Measurements from ENCODE around the gene TEX22.

Gene TEX22

DNA sequence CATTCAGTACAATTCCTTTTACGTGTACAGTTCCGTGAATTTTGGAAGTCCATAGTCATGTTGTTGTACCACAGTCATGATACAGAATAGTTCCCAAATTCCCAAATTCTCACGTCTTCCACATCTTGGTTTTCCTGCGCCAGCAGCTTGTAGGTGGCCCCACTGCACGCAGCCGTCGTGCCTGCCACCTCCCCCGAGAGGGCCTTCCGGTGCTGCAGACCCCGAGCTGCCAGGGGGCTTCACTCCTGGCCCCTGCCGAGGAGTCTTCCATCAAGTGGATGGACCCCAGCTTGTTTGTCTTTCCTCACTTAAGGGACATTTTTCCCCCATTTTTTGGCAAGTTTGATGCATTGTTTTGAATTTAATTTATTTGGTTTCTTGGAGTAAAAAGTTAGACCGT, 38.1 kb downstream of the TEX22 start:
- H2AFZ ChIP-seq (ENCODE audit: low read length), result no peak overlapping the region
- H3K9me2 ChIP-seq (replicated peaks; ENCODE audit: low read depth, low read length), result no peaks in the 10 kb centered on the region
- H3F3A ChIP-seq (ENCODE audit: low read depth), result no peaks in the 10 kb centered on the region
- H3K4me1 ChIP-seq (ENCODE audit: insufficient read depth, low read length, poor library complexity, severe bottlenecking), result no peaks in the 10 kb centered on the region
- no peaks in the 10 kb centered on the region for H3K27me3 ChIP-seq (ENCODE audit: insufficient read depth, low read length, poor library complexity, severe bottlenecking)
- H3K9me3 ChIP-seq (ENCODE audit: insufficient read depth, low read depth, low read length), result no peaks in the 10 kb centered on the region
- H3K4me3 ChIP-seq (ENCODE audit: low read length, poor library complexity, severe bottlenecking), result no peak overlapping the region
- peaks cover 90% of the 10 kb centered on the region for H3K79me2 ChIP-seq (ENCODE audit: insufficient read depth, low read length)
- TF ChIP-seq EZH2phosphoT487 (IDR thresholded peaks at IDR 0.05; ENCODE audit: borderline replicate concordance), result no peak
- TF ChIP-seq, protein P1, sequence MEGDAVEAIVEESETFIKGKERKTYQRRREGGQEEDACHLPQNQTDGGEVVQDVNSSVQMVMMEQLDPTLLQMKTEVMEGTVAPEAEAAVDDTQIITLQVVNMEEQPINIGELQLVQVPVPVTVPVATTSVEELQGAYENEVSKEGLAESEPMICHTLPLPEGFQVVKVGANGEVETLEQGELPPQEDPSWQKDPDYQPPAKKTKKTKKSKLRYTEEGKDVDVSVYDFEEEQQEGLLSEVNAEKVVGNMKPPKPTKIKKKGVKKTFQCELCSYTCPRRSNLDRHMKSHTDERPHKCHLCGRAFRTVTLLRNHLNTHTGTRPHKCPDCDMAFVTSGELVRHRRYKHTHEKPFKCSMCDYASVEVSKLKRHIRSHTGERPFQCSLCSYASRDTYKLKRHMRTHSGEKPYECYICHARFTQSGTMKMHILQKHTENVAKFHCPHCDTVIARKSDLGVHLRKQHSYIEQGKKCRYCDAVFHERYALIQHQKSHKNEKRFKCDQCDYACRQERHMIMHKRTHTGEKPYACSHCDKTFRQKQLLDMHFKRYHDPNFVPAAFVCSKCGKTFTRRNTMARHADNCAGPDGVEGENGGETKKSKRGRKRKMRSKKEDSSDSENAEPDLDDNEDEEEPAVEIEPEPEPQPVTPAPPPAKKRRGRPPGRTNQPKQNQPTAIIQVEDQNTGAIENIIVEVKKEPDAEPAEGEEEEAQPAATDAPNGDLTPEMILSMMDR (conservative IDR thresholded peaks at IDR 0.05; ENCODE audit: low read length), result no peak
- no peak overlapping the region for H3K9ac ChIP-seq (ENCODE audit: low read depth, low read length, poor library complexity, severe bottlenecking)
- H3K4me2 ChIP-seq (ENCODE audit: low read depth, low read length, poor library complexity, severe bottlenecking), result no peak overlapping the region
- peaks cover 51% of the 10 kb centered on the region for H4K20me1 ChIP-seq (ENCODE audit: insufficient read depth, low read length, poor library complexity, severe bottlenecking)
- peaks cover 22% of the 10 kb centered on the region; the same call in 1 of the 2 replicates for H3K36me3 ChIP-seq (ENCODE audit: insufficient read depth, low read length)

DNA sequence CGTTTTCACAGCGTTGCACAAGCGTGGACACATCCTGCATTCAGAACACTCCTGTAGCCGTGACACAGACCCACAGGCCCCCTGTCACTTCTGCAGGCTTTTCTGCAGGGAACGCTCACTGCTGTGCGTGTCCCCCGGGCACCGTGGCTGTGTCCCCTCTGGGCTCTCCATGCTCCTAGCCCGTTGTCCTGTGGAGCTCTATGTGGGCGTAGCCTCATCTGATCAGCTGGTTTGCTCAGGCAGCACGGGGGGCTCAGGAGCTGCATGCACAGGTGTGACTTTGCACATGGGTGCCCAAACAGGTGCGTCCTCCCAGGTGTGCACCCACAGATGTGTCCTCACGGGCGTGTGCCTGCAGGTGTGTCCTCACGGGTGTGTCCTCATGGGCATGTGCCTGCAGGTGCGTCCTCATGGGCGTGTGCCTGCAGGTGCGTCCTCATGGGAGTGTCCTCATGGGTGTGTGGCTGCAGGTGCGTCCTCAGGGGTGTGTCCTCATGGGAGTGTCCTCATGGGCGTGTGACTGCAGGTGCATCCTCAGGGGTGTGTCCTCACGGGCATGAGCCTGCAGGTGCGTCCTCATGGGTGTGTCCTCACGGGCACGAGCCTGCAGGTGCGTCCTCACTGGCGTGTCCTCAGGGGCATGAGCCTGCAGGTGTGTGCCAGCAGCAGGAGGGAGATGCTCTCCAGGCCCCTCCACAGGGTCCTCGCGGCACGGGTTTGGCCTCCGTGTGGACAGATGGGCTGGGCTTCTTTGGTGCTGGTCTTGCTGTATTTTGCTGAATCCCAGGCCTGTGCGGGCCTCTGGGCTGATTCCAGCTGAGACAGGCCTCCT, 38.8 kb downstream of the TEX22 start:
- Histone ChIP-seq H3K4me2 (ENCODE audit: low read depth, low read length, poor library complexity, severe bottlenecking) (no peak overlapping the region), H3K79me2 (ENCODE audit: insufficient read depth, low read length) (peaks cover 84% of the 10 kb centered on the region), H3K4me1 (ENCODE audit: insufficient read depth, low read length, poor library complexity, severe bottlenecking) (no peaks in the 10 kb centered on the region), H3K4me3 (ENCODE audit: low read length, poor library complexity, severe bottlenecking) (no peak overlapping the region), H3K36me3 (ENCODE audit: insufficient read depth, low read length) (peaks cover 24% of the 10 kb centered on the region; the same call in 1 of the 2 replicates), H3K9ac (ENCODE audit: low read depth, low read length, poor library complexity, severe bottlenecking) (no peak overlapping the region), H2AFZ (ENCODE audit: low read length) (no peak overlapping the region), H3F3A (ENCODE audit: low read depth) (no peaks in the 10 kb centered on the region), H4K20me1 (ENCODE audit: insufficient read depth, low read length, poor library complexity, severe bottlenecking) (peaks cover 51% of the 10 kb centered on the region), H3K27me3 (ENCODE audit: insufficient read depth, low read length, poor library complexity, severe bottlenecking) (no peaks in the 10 kb centered on the region), H3K9me3 (ENCODE audit: insufficient read depth, low read depth, low read length) (no peaks in the 10 kb centered on the region), H3K9me2 (replicated peaks; ENCODE audit: low read depth, low read length) (no peaks in the 10 kb centered on the region)
- TF ChIP-seq, protein P1 (conservative IDR thresholded peaks at IDR 0.05; ENCODE audit: low read length), result no peak
- no peak for TF ChIP-seq EZH2phosphoT487 (IDR thresholded peaks at IDR 0.05; ENCODE audit: borderline replicate concordance)

DNA sequence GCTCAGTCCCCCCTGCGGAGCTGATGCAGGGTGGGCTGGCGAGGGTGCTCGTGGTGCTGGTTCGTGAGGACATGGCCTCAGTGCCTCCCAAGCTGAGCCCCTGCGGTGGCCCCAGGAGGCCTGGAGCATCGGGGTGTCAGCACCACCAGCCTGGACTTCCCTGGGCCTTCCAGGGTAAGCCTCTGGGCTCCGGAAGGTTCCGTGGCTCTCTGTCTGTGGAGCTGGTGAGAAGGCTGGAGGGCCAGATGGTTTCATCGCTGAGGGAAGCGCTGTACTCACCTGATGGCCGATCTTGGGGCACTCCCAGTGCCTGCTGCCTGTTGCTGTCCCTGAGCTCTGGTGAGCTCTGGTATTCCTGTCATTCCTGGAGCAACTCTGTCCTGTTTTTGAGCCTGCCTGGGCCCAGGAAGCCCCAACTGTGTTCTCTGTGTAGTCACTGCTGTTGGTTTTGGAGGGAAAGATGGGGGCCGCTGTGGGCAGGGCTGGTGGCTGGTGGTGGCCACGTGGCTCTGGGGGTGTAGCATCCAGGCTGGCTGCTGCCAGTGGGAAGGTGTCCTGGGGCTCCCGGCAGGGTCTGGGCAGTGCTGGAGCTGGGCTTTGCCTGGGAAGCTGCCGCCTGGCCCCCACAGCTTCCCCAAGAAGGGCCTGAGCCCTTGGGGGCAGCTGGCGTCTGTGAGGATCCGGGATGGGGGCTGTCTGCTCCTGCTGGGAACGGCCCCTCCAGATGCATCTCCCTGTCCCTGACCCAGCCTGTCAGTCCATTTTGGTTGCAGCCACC, 39.6 kb downstream of the TEX22 start:
- Histone ChIP-seq H3K9me2 (replicated peaks; ENCODE audit: low read depth, low read length) (no peaks in the 10 kb centered on the region), H4K20me1 (ENCODE audit: insufficient read depth, low read length, poor library complexity, severe bottlenecking) (peaks cover 45% of the 10 kb centered on the region), H3K79me2 (ENCODE audit: insufficient read depth, low read length) (peaks cover 77% of the 10 kb centered on the region), H3K4me1 (ENCODE audit: insufficient read depth, low read length, poor library complexity, severe bottlenecking) (no peaks in the 10 kb centered on the region), H3K27me3 (ENCODE audit: insufficient read depth, low read length, poor library complexity, severe bottlenecking) (no peaks in the 10 kb centered on the region), H3K9ac (ENCODE audit: low read depth, low read length, poor library complexity, severe bottlenecking) (no peak overlapping the region), H2AFZ (ENCODE audit: low read length) (no peak overlapping the region), H3K36me3 (ENCODE audit: insufficient read depth, low read length) (peaks cover 32% of the 10 kb centered on the region; the same call in 1 of the 2 replicates), H3F3A (ENCODE audit: low read depth) (no peaks in the 10 kb centered on the region), H3K9me3 (ENCODE audit: insufficient read depth, low read depth, low read length) (no peaks in the 10 kb centered on the region), H3K4me2 (ENCODE audit: low read depth, low read length, poor library complexity, severe bottlenecking) (no peak overlapping the region), H3K4me3 (ENCODE audit: low read length, poor library complexity, severe bottlenecking) (no peak overlapping the region)
- TF ChIP-seq, protein P1 (conservative IDR thresholded peaks at IDR 0.05; ENCODE audit: low read length), result no peak
- no peak for TF ChIP-seq EZH2phosphoT487 (IDR thresholded peaks at IDR 0.05; ENCODE audit: borderline replicate concordance)

Data from Loucy (cell line).